ENCODE data around the gene ME3.
"Not testable (repeated sequence)": the region's sequence is repeated elsewhere in the genome, so short reads cannot be mapped to it uniquely, and the experiment has no call there.

ME3 gene

DNA sequence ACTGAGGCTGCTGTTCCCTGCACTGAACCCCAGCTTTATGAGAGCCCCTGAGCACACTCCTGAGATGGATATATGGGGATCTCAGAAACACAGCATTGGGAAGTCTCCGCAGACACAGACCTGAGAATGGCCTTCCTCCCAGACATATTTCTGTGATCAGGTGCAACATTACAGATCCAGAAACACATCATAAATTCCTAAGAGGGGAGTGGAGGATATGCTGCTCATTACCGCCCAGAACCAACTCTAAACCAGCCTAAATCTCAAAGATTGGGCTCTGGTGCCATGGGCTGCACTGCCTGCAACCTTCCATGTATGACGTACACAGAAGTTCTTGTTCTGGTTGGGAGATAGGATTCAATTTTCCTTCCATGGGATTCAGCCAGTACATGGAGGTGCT is 102.0 kb downstream of the ME3 start:
- TF ChIP-seq, protein P1, sequence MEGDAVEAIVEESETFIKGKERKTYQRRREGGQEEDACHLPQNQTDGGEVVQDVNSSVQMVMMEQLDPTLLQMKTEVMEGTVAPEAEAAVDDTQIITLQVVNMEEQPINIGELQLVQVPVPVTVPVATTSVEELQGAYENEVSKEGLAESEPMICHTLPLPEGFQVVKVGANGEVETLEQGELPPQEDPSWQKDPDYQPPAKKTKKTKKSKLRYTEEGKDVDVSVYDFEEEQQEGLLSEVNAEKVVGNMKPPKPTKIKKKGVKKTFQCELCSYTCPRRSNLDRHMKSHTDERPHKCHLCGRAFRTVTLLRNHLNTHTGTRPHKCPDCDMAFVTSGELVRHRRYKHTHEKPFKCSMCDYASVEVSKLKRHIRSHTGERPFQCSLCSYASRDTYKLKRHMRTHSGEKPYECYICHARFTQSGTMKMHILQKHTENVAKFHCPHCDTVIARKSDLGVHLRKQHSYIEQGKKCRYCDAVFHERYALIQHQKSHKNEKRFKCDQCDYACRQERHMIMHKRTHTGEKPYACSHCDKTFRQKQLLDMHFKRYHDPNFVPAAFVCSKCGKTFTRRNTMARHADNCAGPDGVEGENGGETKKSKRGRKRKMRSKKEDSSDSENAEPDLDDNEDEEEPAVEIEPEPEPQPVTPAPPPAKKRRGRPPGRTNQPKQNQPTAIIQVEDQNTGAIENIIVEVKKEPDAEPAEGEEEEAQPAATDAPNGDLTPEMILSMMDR (IDR thresholded peaks at IDR 0.05; ENCODE audit: insufficient read depth, low read length, poor library complexity, severe bottlenecking): no peak
- DNase-seq (ENCODE audit: extremely low read depth, insufficient read length): no peak
- no peaks in the 10 kb centered on the region for H3K36me3 ChIP-seq (ENCODE audit: control insufficient read depth, insufficient read depth, low read length)

DNA sequence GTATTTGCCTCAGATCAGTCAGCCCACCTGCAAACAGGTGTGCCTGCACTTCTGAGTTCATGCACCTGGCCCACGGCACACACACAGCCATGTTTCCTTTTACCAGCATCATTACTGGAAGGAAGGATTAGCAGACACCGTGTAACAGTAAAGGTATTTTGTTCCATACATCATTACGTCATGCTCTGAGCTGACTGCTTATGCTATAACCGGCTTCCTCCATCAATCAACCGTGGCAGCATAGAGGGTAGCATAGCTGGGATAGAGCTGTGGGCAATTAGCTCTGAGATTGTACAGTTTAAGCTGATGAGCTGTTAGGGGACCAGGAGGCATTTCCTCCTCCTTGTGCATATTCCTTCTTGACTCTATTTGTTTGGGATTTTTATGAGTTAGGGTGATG is 102.4 kb downstream of the ME3 start:
- TF ChIP-seq, protein P1 (IDR thresholded peaks at IDR 0.05; ENCODE audit: insufficient read depth, low read length, poor library complexity, severe bottlenecking): no peak
- no peak overlapping the region for H3K4me3 ChIP-seq (replicated peaks; ENCODE audit: low read depth, low read length)
- no peak for DNase-seq (ENCODE audit: extremely low read depth, insufficient read length)

More for the DNA sequence above, 102.0 kb downstream of the ME3 start:
- no peak overlapping the region for H3K4me3 ChIP-seq (replicated peaks; ENCODE audit: low read depth, low read length)
- H3K27me3 ChIP-seq (replicated peaks; ENCODE audit: control insufficient read depth, insufficient read depth, low read length): no peaks in the 10 kb centered on the region

DNA sequence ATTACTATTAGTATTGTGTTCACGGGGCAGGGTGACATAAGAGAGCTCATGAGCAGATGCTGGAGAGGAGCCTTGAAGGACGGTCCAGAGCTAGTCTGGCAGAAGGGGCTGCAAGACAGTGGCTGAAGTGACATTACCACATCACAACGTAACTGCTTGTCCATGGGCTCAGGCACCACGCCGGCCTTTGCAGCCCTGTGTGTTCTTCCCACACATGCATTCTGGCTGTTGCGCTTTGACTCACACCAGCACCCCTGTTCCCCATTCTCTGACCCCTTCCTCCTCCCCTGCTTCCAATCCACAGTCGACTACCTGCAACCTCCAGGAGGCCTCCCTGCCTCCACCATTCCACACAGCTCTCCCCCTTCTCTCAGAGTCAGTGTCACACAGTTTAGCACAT is 103.3 kb downstream of the ME3 start:
- H3K4me3 ChIP-seq (replicated peaks; ENCODE audit: low read depth, low read length): no peak overlapping the region
- no peaks in the 10 kb centered on the region for H3K36me3 ChIP-seq (ENCODE audit: control insufficient read depth, insufficient read depth, low read length)
- DNase-seq (ENCODE audit: extremely low read depth, insufficient read length): no peak
- TF ChIP-seq, protein P1 (IDR thresholded peaks at IDR 0.05; ENCODE audit: insufficient read depth, low read length, poor library complexity, severe bottlenecking): no peak
- H3K27me3 ChIP-seq (replicated peaks; ENCODE audit: control insufficient read depth, insufficient read depth, low read length): no peaks in the 10 kb centered on the region

More for the DNA sequence above, 102.4 kb downstream of the ME3 start:
- Histone ChIP-seq H3K27me3 (replicated peaks; ENCODE audit: control insufficient read depth, insufficient read depth, low read length) (no peaks in the 10 kb centered on the region), H3K36me3 (ENCODE audit: control insufficient read depth, insufficient read depth, low read length) (no peaks in the 10 kb centered on the region)

DNA sequence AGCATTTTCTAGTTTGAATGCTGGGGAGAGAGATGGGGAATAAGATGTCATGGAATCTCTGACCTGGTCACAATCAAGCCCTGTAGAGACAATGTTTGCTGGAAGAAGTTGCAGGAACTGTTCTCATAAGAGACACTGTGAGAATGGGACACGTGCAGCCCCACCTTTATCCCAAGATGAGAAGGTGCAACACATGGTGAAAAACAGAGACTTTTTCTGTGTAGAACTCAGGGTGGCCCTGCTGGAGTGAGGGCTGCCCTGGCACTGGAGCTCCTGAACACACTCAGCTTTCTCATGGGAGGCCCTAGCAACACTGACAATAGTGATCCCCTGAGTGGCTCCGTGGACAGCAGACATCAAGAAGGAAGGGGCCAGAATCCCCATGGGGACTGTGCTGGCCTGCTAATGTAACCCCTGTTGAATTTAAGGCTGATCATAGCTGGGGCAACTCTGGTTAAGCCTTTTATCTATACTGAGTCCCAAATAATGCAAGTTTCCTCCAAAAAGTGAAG is 106.6 kb downstream of the ME3 start:
- no peaks in the 10 kb centered on the region for H3K27me3 ChIP-seq (replicated peaks; ENCODE audit: control insufficient read depth, insufficient read depth, low read length)
- no peaks in the 10 kb centered on the region for H3K36me3 ChIP-seq (ENCODE audit: control insufficient read depth, insufficient read depth, low read length)
- no peak for DNase-seq (ENCODE audit: extremely low read depth, insufficient read length)
- TF ChIP-seq, protein P1 (IDR thresholded peaks at IDR 0.05; ENCODE audit: insufficient read depth, low read length, poor library complexity, severe bottlenecking): no peak
- no peak overlapping the region for H3K4me3 ChIP-seq (replicated peaks; ENCODE audit: low read depth, low read length)

DNA sequence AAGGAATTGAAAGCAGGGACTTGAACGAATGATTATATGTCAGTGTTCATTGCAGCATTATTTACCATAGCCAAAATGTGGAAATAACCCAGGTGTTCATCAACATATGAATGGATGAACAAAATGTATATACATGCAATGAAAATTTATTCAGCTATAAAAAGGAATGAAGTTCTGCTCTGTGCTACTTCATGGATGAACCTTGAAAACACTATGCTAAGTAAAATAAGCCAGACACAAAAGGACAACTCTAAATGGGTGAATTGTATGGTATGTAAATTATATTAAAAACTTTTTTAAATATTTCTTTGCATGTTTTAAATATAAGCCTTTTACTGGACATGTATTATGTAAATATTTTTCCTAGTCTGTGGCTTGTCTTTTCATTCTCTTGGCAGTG is 107.0 kb downstream of the ME3 start:
- Histone ChIP-seq H3K27me3 (replicated peaks; ENCODE audit: control insufficient read depth, insufficient read depth, low read length) (no peaks in the 10 kb centered on the region), H3K4me3 (replicated peaks; ENCODE audit: low read depth, low read length) (no peak overlapping the region), H3K36me3 (ENCODE audit: control insufficient read depth, insufficient read depth, low read length) (no peaks in the 10 kb centered on the region)
- DNase-seq (ENCODE audit: extremely low read depth, insufficient read length): no peak
- TF ChIP-seq, protein P1 (IDR thresholded peaks at IDR 0.05; ENCODE audit: insufficient read depth, low read length, poor library complexity, severe bottlenecking): no peak

DNA sequence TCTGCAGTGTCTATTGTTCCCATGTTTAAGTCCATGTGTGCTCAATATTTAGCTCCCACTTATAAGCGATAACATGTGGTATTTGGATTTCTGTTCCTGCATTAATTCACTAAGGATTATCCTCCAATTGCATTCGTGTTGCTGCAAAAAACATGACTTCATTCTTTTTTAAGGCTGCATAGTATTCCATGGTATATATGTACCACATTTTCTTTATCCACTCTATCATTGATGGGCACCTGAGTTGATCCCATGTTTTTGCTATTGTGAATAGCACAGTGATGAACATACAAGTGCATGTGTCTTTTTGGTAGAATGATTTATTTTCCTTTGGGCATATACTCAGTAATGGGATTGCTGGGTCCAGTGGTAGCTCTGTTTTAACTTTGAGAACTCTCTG is 109.6 kb downstream of the ME3 start:
- not testable (repeated sequence) for H3K27me3 ChIP-seq (replicated peaks; ENCODE audit: control insufficient read depth, insufficient read depth, low read length); H3K36me3 ChIP-seq (ENCODE audit: control insufficient read depth, insufficient read depth, low read length); DNase-seq (ENCODE audit: extremely low read depth, insufficient read length); H3K4me3 ChIP-seq (replicated peaks; ENCODE audit: low read depth, low read length)

All from GM06990 (cell line).